Ishikawa (cell line): Measurements from ENCODE around the gene CACNA1E.
A peak's percentile ranks its signal among the peaks of the same experiment; 100 is the strongest.

Experiments
- CEBPB ChIP-seq: IDR thresholded peaks from 2 replicates; pipeline ENCODE4 v1.6.1; 2012
- CREB1 ChIP-seq: IDR thresholded peaks from 2 replicates; pipeline ENCODE4 v1.6.1; 2012; ENCODE audit warnings: low read depth
- EGR1 ChIP-seq: IDR thresholded peaks from 2 replicates; pipeline ENCODE4 v1.6.1; 2012
- EP300 ChIP-seq: IDR thresholded peaks from 2 replicates; pipeline ENCODE4 v1.6.1; 2012; ENCODE audit warnings: borderline replicate concordance
- FOXM1 ChIP-seq: IDR thresholded peaks from 2 replicates; pipeline ENCODE4 v1.6.1; 2012; ENCODE audit warnings: low read depth, borderline replicate concordance
- NFIC ChIP-seq: IDR thresholded peaks from 2 replicates; pipeline ENCODE4 v1.6.1; 2012
- RAD21 ChIP-seq: IDR thresholded peaks from 2 replicates; pipeline ENCODE4 v1.6.1; 2012; ENCODE audit warnings: low read depth
- TAF1 ChIP-seq: IDR thresholded peaks from 2 replicates; pipeline ENCODE4 v1.6.1; 2012; ENCODE audit warnings: low read depth, mild to moderate bottlenecking
- TCF12 ChIP-seq: IDR thresholded peaks from 2 replicates; pipeline ENCODE4 v1.6.1; 2012; ENCODE audit warnings: low read depth
- TEAD4 ChIP-seq: IDR thresholded peaks from 2 replicates; pipeline ENCODE4 v1.6.1; 2012
- YY1 ChIP-seq: IDR thresholded peaks from 2 replicates; pipeline ENCODE4 v1.6.1; 2012; ENCODE audit warnings: low read depth
- ZBTB7A ChIP-seq: IDR thresholded peaks from 2 replicates; pipeline ENCODE4 v1.6.1; 2012; ENCODE audit warnings: low read depth
- TF ChIP-seq, protein P1 (sequence below): IDR thresholded peaks from 2 replicates; pipeline ENCODE4 v1.6.1; 2012
- TF ChIP-seq, protein P2 (sequence below): IDR thresholded peaks from 2 replicates; pipeline ENCODE4 v1.6.1; 2012; ENCODE audit warnings: low read depth, mild to moderate bottlenecking
- TF ChIP-seq, protein P3 (sequence below): IDR thresholded peaks from 2 replicates; pipeline ENCODE4 v1.6.1; 2012

CACNA1E gene

GRCh38 chr1:181486098-181486420, 2.7 kb downstream of the CACNA1E start:
- TF ChIP-seq YY1 (0 out of 2 replicates have a peak, but pooled peaks have one; percentile 0), TEAD4 (no peak)

- no peak for TF ChIP-seq TCF12
Measured at GRCh38 chr1:181488866-181489265, 5.5 kb downstream of the CACNA1E start.

GRCh38 chr1:181490276-181490675, 7.0 kb downstream of the CACNA1E start:
- TF ChIP-seq RAD21 (no peak), CREB1 (no peak), NFIC (no peak), YY1 (no peak), EP300 (no peak), CEBPB (no peak), TAF1 (no peak), EGR1 (no peak), TCF12 (no peak), FOXM1 (no peak), ZBTB7A (no peak), TEAD4 (no peak)
- TF ChIP-seq, protein P1, sequence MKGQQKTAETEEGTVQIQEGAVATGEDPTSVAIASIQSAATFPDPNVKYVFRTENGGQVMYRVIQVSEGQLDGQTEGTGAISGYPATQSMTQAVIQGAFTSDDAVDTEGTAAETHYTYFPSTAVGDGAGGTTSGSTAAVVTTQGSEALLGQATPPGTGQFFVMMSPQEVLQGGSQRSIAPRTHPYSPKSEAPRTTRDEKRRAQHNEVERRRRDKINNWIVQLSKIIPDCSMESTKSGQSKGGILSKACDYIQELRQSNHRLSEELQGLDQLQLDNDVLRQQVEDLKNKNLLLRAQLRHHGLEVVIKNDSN: no peak
- TF ChIP-seq, protein P2, sequence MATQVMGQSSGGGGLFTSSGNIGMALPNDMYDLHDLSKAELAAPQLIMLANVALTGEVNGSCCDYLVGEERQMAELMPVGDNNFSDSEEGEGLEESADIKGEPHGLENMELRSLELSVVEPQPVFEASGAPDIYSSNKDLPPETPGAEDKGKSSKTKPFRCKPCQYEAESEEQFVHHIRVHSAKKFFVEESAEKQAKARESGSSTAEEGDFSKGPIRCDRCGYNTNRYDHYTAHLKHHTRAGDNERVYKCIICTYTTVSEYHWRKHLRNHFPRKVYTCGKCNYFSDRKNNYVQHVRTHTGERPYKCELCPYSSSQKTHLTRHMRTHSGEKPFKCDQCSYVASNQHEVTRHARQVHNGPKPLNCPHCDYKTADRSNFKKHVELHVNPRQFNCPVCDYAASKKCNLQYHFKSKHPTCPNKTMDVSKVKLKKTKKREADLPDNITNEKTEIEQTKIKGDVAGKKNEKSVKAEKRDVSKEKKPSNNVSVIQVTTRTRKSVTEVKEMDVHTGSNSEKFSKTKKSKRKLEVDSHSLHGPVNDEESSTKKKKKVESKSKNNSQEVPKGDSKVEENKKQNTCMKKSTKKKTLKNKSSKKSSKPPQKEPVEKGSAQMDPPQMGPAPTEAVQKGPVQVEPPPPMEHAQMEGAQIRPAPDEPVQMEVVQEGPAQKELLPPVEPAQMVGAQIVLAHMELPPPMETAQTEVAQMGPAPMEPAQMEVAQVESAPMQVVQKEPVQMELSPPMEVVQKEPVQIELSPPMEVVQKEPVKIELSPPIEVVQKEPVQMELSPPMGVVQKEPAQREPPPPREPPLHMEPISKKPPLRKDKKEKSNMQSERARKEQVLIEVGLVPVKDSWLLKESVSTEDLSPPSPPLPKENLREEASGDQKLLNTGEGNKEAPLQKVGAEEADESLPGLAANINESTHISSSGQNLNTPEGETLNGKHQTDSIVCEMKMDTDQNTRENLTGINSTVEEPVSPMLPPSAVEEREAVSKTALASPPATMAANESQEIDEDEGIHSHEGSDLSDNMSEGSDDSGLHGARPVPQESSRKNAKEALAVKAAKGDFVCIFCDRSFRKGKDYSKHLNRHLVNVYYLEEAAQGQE: no peak
- TF ChIP-seq, protein P3, sequence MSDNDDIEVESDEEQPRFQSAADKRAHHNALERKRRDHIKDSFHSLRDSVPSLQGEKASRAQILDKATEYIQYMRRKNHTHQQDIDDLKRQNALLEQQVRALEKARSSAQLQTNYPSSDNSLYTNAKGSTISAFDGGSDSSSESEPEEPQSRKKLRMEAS: no peak

DNA sequence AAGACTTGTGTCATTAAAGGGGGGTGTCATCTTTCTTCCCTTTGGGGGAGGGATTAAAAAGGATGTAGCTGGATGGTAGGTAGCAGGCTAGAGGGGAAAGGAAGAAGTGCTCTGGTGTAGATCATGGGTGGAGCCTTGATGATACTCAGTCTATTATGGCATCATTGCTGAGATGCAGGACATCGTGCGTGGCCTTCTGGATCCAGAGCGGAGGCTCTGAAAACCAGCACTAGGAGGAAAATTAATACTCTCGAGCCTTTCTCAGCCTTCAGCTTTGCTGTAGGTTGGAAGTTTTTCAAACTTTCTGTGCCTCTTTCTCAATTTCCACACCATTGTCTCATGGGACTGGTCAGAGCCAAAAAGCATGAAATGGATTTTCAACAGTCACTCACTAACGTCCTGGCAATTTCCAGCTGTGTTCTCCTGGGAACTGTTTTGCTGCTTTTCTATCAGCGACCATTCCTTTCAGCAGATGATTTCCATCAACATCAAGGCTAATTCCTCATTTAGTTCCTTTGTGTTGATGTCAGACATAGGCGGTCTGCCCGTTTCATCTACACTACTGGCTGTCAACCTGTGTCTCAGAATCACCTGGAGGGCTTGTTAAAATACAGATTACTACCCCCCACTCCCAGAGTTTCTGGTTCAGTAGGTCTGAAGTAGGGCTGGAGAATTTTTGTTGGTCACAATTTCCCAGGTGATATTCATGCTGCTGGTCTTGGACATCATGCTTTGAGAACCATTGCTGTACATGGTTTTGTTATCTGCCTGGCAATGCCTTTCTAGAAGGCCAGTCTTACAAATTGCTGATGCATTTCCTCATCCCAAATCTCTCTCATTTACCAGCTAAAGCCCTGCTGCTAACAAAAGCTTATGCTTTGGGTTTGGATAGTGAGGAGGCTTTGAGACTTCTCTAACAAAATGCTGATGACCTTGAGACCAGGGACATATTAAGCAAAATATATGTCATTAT, 7.7 kb downstream of the CACNA1E start:
- TF ChIP-seq CEBPB (no peak), YY1 (no peak), EP300 (no peak), CREB1 (no peak), NFIC (no peak), EGR1 (no peak), TCF12 (no peak), ZBTB7A (no peak), RAD21 (no peak), TAF1 (no peak), FOXM1 (no peak), TEAD4 (no peak)
- TF ChIP-seq, protein P2: no peak
- TF ChIP-seq, protein P3: no peak
- TF ChIP-seq, protein P1: no peak

GRCh38 chr1:181493166-181493565, 9.8 kb downstream of the CACNA1E start:
- no peak for TF ChIP-seq FOXM1
- TF ChIP-seq, protein P3: no peak

DNA sequence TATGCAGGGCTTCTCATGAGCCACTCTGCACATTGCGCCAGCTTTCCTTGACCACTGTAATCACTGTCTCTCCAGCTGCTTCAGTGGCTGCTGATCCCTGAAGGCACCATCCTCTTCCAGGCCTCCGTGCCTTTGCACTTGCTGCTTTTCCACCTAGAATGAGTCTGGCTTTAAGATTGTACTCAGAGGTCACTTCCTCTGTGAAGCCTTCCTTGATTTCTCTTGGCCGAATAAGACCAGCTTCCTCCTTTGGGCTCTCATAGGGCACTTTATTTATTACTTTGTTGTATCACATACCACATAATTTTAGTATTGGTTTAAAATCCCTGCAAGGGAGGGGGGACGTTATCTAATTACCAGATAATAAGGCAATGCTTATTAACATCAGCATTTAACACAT, 10.6 kb downstream of the CACNA1E start:
- TF ChIP-seq ZBTB7A (no peak), EGR1 (no peak), TCF12 (no peak), FOXM1 (no peak), YY1 (no peak)
- TF ChIP-seq, protein P1: no peak
- TF ChIP-seq, protein P2: no peak
